Activated T-helper 17 cell treated with anti-CD3 and anti-CD28 coated beads, Interleukin-2, amount 50 U/mL, for 72 hours (primary cell): ENCODE data around the gene HCLS1. TPM values are rescaled to one million over a fixed set of nuclear protein-coding genes. Genes with fewer than 3 reads are reported as not detected.

Experiments
- ATAC-seq: fragments of 150-1000 bp; cut with Tn5 transposase; replicated peaks from 2 replicates; pipeline ENCODE4 v1.10.0; 2021; ENCODE audit warnings: mild to moderate bottlenecking, moderate library complexity
- H3K27ac Mint-ChIP-seq: one replicate; pipeline ENCODE4 v1.8.0; 2022; ENCODE audit warnings: mixed read lengths
- H3K27me3 Mint-ChIP-seq: one replicate; pipeline ENCODE4 v1.8.0; 2022; ENCODE audit warnings: mixed read lengths
- H3K36me3 Mint-ChIP-seq: one replicate; pipeline ENCODE4 v1.8.0; 2022; ENCODE audit warnings: low read depth, mild to moderate bottlenecking, mixed read lengths
- H3K4me1 Mint-ChIP-seq: one replicate; pipeline ENCODE4 v1.8.0; 2022; ENCODE audit warnings: mixed read lengths
- H3K4me3 Mint-ChIP-seq: one replicate; pipeline ENCODE4 v1.8.0; 2022; ENCODE audit warnings: mild to moderate bottlenecking, mixed read lengths
- H3K9me3 Mint-ChIP-seq: one replicate; pipeline ENCODE4 v1.8.0; 2022; ENCODE audit warnings: mixed read lengths
- total RNA-seq, 2 donors: library from RNA; stranded (reverse); gene quantifications; one replicate each; pipeline ENCODE4 v1.2.3, GENCODE V29; 2022

HCLS1 gene
- total RNA-seq, 2 donors from 2014 or later: 255 to 289 TPM

- no peaks in the 10 kb centered on the region for H3K4me1 Mint-ChIP-seq
- peaks cover 86% of the 10 kb centered on the region for H3K36me3 Mint-ChIP-seq
- no peaks in the 10 kb centered on the region for H3K27me3 Mint-ChIP-seq
- H3K4me3 Mint-ChIP-seq: no peak overlapping the region
- H3K27ac Mint-ChIP-seq: no peak overlapping the region
- H3K9me3 Mint-ChIP-seq: no peaks in the 10 kb centered on the region
- no peak for ATAC-seq
Measured at GRCh38 chr3:121667333-121667732, 6.6 kb upstream of the HCLS1 start.

- Mint-ChIP-seq H3K27ac (no peak overlapping the region), H3K4me1 (peaks cover 6% of the 10 kb centered on the region), H3K27me3 (no peaks in the 10 kb centered on the region), H3K4me3 (no peak overlapping the region), H3K9me3 (peaks cover 4% of the 10 kb centered on the region), H3K36me3 (peaks cover 71% of the 10 kb centered on the region)
- no peak for ATAC-seq
Measured at GRCh38 chr3:121665488-121665887, 4.8 kb upstream of the HCLS1 start.

GRCh38 chr3:121663171-121663847, 2.6 kb upstream of the HCLS1 start:
- no peak for ATAC-seq
- Mint-ChIP-seq H3K27me3 (no peaks in the 10 kb centered on the region), H3K36me3 (peaks cover 75% of the 10 kb centered on the region), H3K27ac (no peak overlapping the region), H3K4me3 (no peak overlapping the region), H3K9me3 (peaks cover 4% of the 10 kb centered on the region), H3K4me1 (peaks cover 11% of the 10 kb centered on the region)

- Mint-ChIP-seq H3K9me3 (peaks cover 4% of the 10 kb centered on the region), H3K4me1 (peaks cover 11% of the 10 kb centered on the region), H3K4me3 (no peak overlapping the region), H3K27me3 (no peaks in the 10 kb centered on the region), H3K36me3 (peaks cover 75% of the 10 kb centered on the region), H3K27ac (no peak overlapping the region)
- ATAC-seq: no peak
Measured at GRCh38 chr3:121662742-121663141, 2.0 kb upstream of the HCLS1 start.

GRCh38 chr3:121661376-121661775, 673 bp upstream of the HCLS1 start:
- peaks cover 4% of the 10 kb centered on the region for H3K9me3 Mint-ChIP-seq
- H3K4me1 Mint-ChIP-seq: peaks cover 19% of the 10 kb centered on the region
- H3K36me3 Mint-ChIP-seq: peaks cover 75% of the 10 kb centered on the region
- H3K4me3 Mint-ChIP-seq: peak overlapping the region; percentile 97
- ATAC-seq: no peak
- H3K27me3 Mint-ChIP-seq: no peaks in the 10 kb centered on the region
- peak overlapping the region; percentile 99 for H3K27ac Mint-ChIP-seq

GRCh38 chr3:121659586-121659985, 1.1 kb downstream of the HCLS1 start:
- H3K36me3 Mint-ChIP-seq: peaks cover 74% of the 10 kb centered on the region
- peaks cover 28% of the 10 kb centered on the region for H3K4me1 Mint-ChIP-seq
- no peaks in the 10 kb centered on the region for H3K27me3 Mint-ChIP-seq
- peak; percentile 11 for ATAC-seq
- H3K9me3 Mint-ChIP-seq: peaks cover 4% of the 10 kb centered on the region
- H3K4me3 Mint-ChIP-seq: peak overlapping the region; percentile 97
- H3K27ac Mint-ChIP-seq: peak overlapping the region; percentile 99

- peak overlapping the region; percentile 99 for H3K27ac Mint-ChIP-seq
- ATAC-seq: no peak
- peaks cover 74% of the 10 kb centered on the region for H3K36me3 Mint-ChIP-seq
- no peaks in the 10 kb centered on the region for H3K27me3 Mint-ChIP-seq
- peak overlapping the region; percentile 97 for H3K4me3 Mint-ChIP-seq
- H3K4me1 Mint-ChIP-seq: peaks cover 32% of the 10 kb centered on the region
- peaks cover 4% of the 10 kb centered on the region for H3K9me3 Mint-ChIP-seq
Measured at GRCh38 chr3:121658716-121659435, 1.8 kb downstream of the HCLS1 start.

GRCh38 chr3:121654493-121655385, 6.0 kb downstream of the HCLS1 start:
- Mint-ChIP-seq H3K27me3 (no peaks in the 10 kb centered on the region), H3K4me1 (peaks cover 37% of the 10 kb centered on the region), H3K27ac (peak overlapping the region; percentile 77), H3K9me3 (no peaks in the 10 kb centered on the region), H3K36me3 (peaks cover 99% of the 10 kb centered on the region), H3K4me3 (peak overlapping the region; percentile 67)
- peak; percentile 96 for ATAC-seq

- Mint-ChIP-seq H3K27ac (peak overlapping the region; percentile 50), H3K36me3 (peaks cover 94% of the 10 kb centered on the region), H3K4me1 (peaks cover 26% of the 10 kb centered on the region), H3K4me3 (peak overlapping the region; percentile 33), H3K27me3 (no peaks in the 10 kb centered on the region), H3K9me3 (no peaks in the 10 kb centered on the region)
- ATAC-seq: no peak
Measured at GRCh38 chr3:121651684-121652083, 9.0 kb downstream of the HCLS1 start.

GRCh38 chr3:121649645-121650044, 11.1 kb downstream of the HCLS1 start:
- no peak for ATAC-seq

GRCh38 chr3:121648219-121648958, 12.3 kb downstream of the HCLS1 start:
- H3K4me1 Mint-ChIP-seq: peaks cover 12% of the 10 kb centered on the region
- peaks cover 85% of the 10 kb centered on the region for H3K36me3 Mint-ChIP-seq
- no peaks in the 10 kb centered on the region for H3K9me3 Mint-ChIP-seq
- no peak for ATAC-seq
- H3K4me3 Mint-ChIP-seq: no peak overlapping the region
- H3K27ac Mint-ChIP-seq: no peak overlapping the region
- H3K27me3 Mint-ChIP-seq: no peaks in the 10 kb centered on the region

More at GRCh38 chr3:121649645-121650044, 11.1 kb downstream of the HCLS1 start:
- Mint-ChIP-seq H3K4me3 (no peak overlapping the region), H3K27ac (no peak overlapping the region), H3K9me3 (no peaks in the 10 kb centered on the region), H3K27me3 (no peaks in the 10 kb centered on the region), H3K36me3 (peaks cover 85% of the 10 kb centered on the region), H3K4me1 (peaks cover 16% of the 10 kb centered on the region)

- no peak overlapping the region for H3K27ac Mint-ChIP-seq
- H3K9me3 Mint-ChIP-seq: no peaks in the 10 kb centered on the region
- no peaks in the 10 kb centered on the region for H3K27me3 Mint-ChIP-seq
- H3K4me1 Mint-ChIP-seq: peaks cover 11% of the 10 kb centered on the region
- peaks cover 85% of the 10 kb centered on the region for H3K36me3 Mint-ChIP-seq
- no peak for ATAC-seq
- H3K4me3 Mint-ChIP-seq: no peak overlapping the region
Measured at GRCh38 chr3:121645054-121645453, 15.6 kb downstream of the HCLS1 start.

- no peak for ATAC-seq
- H3K36me3 Mint-ChIP-seq: peaks cover 89% of the 10 kb centered on the region
- H3K27me3 Mint-ChIP-seq: no peaks in the 10 kb centered on the region
- H3K4me1 Mint-ChIP-seq: peaks cover 11% of the 10 kb centered on the region
- H3K4me3 Mint-ChIP-seq: no peak overlapping the region
- no peaks in the 10 kb centered on the region for H3K9me3 Mint-ChIP-seq
- peak overlapping the region; percentile 42 for H3K27ac Mint-ChIP-seq
Measured at GRCh38 chr3:121642601-121643314, 17.9 kb downstream of the HCLS1 start.
